ENCODE measurements around the gene FBF1.
"Not testable (repeated sequence)": the region's sequence is repeated elsewhere in the genome, so short reads cannot be mapped to it uniquely, and the experiment has no call there.

FBF1 gene

DNA sequence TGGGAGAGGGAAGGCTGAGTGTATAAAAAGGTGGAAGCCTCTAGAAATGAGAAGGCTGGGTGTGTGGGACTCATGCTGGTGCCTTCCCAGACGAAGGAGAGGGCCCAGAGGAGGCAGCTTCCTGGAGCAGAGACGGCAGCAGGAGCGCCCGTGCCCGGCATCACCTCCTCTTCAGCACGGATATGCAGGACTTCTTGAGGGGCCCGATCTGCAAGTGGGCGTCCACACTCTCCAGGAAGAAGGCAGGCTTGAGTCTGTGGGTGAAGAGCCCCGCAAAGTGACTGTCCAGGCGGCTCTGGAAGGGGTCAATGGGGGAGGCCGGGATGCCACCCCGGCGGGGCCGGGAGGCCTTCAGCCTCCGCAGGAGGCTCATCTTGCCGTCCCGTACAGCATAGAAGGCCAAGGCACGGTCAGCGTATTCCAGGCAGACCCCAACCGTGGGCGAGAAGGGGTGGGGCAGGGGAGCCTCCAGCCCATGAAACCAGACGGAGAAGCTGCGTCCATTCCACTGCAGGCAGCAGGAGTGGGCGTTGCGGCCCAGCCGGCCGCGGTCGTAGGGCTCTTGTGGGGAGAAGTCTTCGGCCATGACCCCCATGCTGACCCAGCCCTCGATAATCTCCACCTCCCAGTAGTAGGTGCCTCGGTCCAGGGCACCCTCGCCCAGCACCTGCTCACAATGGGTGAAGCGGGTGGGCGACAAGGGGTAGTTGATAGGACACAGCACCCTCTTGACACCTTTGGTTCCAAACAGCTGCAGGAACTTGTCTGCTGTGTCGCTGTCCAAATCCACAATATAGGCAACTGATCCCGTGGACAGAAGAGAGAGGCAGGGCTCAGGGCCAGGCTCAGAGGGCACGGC, 66.3 kb downstream of the FBF1 start:
- DNase-seq = no peak

- no peak for DNase-seq
Observed at GRCh38 chr17:75873587-75874322, 67.1 kb downstream of the FBF1 start.

DNA sequence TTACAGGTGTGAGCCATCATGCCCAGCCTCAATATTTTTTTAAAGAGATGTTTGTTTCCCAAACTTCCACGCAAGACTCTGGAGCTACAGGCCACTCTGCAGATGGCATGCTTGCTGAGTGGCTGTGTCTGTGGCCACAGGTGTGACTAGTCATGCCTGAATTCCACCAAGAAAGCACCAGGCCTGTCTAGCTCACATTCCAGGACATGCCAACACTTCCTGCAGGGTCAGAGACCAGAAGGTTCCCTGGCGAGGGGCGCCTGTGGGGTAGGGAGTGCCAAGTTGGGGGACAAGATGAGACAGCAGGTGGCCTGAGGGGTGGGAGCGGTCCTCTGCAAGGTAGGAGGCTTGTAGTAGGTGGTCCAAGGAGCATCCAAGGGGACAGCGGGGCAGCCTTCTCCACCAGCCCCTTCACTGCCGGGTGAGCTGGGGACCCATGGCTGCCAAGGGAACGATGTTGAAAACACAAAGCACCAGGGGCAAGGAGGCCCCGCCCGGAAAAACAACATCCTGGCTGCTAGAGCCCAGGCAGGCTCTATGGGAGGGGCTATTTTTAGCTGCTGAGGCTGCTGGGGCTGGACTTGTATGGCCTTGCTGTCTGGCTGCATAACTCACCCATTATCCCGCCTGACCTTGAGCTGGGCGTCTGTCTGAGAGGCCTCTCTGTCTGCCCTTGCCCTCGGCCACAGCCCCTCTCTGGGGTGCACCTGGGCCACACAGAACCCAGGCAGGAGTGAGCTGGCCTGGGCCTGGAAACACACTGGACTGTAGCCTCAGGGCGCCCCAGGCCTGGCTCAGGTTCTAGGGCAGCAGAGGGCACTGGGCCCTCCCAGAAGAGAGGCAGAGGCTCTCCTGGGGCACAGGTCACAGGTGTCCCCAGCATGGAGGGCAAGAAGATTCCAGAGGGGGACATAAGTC, 68.1 kb downstream of the FBF1 start:
- DNase-seq = no peak

DNA sequence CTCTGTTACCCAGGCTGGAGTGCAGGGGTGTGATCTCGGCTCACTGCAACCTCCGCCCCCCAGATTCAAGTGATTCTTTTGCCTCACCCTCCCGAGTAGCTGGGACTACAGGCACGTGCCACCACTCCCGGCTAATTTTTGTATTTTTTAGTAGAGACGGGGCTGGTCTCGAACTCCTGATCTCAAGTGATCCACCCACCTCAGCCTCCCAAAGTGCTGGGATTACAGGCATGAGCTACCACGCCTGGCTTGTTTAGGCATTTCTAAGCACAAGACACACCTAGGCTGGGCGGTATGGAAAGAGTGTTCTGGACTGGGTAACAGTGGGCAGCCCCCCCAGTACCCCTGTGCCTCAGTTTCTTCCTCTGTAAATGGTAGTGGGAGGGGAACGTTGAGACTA, 70.6 kb downstream of the FBF1 start:
- DNase-seq = not testable (repeated sequence)

DNA sequence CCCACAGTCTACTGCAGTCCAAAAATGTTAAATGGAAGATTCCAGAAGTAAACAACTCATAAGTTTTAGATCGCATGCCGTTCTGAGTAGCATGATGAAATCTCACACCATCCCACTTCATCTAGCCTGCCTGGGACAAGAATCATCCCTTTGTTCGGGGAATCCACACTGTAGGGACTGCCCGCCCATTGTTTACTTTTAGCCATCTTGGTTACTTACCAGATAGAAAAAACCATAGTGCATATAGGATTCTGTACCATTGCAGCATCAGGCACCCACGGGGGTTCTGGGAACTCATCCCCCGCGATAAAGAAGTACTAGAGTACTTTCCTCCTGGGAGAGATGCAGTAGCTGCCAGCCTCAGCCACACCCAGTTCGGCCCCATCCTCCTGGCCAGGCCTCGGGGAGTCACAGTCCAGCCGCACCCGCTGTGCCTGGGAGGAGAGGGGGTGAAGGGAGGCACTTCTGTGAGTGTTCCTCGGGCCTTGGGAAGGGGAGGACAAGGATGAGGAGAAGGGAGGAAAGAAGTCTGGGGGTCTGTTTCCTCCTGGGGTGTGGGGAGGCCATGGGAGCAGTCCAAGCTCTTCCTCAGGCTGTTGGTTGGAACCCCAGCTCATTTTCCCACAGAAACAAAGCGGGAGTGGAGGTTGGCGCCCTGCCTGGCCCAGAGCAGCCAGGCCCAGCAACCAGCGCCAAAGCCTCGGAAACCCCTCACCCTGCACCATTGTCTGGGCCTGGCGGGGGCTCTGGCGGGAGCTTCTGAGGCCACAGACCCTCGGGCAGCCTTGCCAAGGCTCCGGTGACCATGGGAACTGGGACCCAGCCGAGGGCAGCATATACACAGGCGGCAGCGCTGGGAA, 71.3 kb downstream of the FBF1 start:
- DNase-seq = no peak

- not testable (repeated sequence) for DNase-seq
Observed at GRCh38 chr17:75868730-75869281, 72.0 kb downstream of the FBF1 start.

DNA sequence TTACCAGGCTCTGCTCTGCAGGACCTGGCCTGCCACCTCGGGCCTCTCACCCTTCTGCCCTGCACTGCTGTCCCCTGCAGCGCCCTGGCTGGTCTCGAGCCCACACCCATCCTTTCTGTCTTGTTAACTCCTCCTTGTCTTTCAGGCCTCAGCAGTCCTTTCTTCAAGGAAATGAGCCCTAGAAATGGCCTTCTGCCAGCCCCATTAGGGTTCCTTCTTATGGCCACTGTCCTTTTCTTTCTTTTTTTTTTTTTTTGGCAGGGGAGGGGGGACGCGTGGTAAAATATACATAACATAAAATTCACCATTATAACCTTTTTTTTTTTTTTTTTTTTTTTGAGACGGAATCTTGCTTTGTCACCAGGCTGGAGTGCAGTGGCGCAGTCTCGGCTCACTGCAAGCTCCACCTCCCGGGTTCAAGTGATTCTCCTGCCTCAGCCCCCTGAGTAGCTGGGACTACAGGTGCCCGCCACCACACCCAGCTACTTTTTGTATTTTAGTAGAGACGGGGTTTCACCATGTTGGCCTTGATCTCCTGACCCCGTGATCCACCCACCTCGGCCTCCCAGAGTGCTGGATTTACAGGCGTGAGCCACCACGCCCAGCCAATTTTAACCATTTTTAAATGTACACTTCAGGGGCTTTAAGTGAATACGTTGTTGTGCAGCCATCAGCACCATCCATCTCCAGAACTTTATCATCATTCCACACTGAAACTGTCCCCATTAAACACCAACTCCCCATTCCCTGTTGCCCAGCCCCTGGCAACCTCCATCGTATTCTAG, 75.2 kb downstream of the FBF1 start:
- not testable (repeated sequence) for DNase-seq

DNA sequence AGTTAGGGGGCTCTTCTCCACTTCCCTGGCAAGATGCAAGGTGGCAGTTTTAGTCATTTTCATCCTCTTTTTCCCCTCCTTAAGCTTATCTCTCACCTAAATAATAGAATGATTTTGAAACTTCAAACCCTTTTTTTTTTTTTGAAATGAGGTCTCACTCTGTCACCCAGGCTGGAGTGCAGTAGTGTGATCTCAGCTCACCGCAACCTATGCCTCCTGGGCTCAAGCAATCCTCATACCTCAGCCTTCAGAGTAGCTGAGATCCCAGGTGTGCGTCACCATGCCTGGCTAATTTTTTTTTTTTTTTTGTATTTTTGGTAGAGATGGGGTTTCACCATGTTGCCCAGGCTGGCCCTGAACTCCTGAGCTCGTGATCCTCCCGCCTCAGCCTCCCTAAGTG, 76.0 kb downstream of the FBF1 start:
- DNase-seq = not testable (repeated sequence)

- no peak for DNase-seq
Observed at GRCh38 chr17:75864448-75864871, 76.4 kb downstream of the FBF1 start.

GRCh38 chr17:75861927-75862317, 78.9 kb downstream of the FBF1 start:
- no peak for DNase-seq

All from inflammatory macrophage treated with lipopolysaccharide for 1 hour (primary cell).